ENCODE results near the gene KCTD2. TPM values are rescaled to one million over a fixed set of nuclear protein-coding genes. Genes with fewer than 3 reads are reported as not detected.

The KCTD2 gene
- total and polyA plus RNA-seq, 2 of the 13 experiments (the other 11 are each of a cell fraction or from before 2014, with no cell fraction given): 28.3 to 32.6 TPM

DNA sequence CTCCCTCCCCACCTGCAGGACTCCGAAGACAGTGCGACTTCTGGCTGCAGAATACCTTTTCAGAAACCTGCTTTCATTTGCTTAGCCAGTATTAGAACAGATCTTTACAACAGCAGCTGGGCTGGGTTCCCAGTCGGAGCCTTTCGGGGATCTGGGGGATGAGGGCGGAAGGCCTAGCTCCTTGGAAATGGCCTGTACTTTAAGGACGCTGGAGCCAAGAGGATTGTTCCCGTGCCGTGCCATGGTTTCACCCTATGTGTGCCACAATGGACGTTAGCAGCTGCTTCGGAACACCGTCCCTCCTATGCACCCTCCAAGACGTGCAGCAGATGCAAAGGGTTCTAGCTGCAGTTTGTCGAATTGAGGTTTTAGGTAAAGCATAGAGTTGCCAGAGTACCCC, 16.2 kb downstream of the KCTD2 start:
- ChIA-PET CTCF (ENCODE audit: low intra/inter-chr PET ratio, low total read pairs) (no interaction called here), POLR2A (interaction anchor here (0.9 to 1.2 kb wide), 3 partner anchors 14 to 31 kb away, joined by 3 read pairs; no protein-coding TSS in a partner anchor)
- WGBS (ENCODE audit: low lambda C conversion rate): 89% methylated on average over 13 of the region's 13 CpGs
- FAIRE-seq (no peak), ATAC-seq (no peak), DNase-seq (ENCODE audit: low spot score) (no peak)
- no TSS peak for BruUV-seq (replicated peaks)
- Histone ChIP-seq H3K79me2 (ENCODE audit: insufficient read depth, low read length) (no peaks in the 10 kb centered on the region), H3K4me1 (ENCODE audit: insufficient read depth, low read length) (0 out of 2 replicates have a peak, but pooled peaks cover 5% of the 10 kb centered on the region), H3K27me3 (ENCODE audit: control insufficient read depth in 1 of 2, insufficient read depth in 2 of 2, low read length in 2 of 2) (no peaks in the 10 kb centered on the region), H4K20me1 (ENCODE audit: insufficient read depth, low read length) (no peaks in the 10 kb centered on the region), H3K36me3 (replicated peaks in 1 of 2; ENCODE audit: control insufficient read depth in 1 of 2, insufficient read depth in 2 of 2, low read length in 2 of 2) (peaks cover 25 to 53% of the 10 kb centered on the region in 2 experiments), H3K4me2 (ENCODE audit: low read depth, low read length) (no peak overlapping the region), H3K27ac (ENCODE audit: extremely low read length, insufficient read depth, low read length) (no peak overlapping the region), H2AFZ (ENCODE audit: low read length) (no peak overlapping the region), H3K4me3 (replicated peaks in 1 of 3; ENCODE audit: insufficient read depth in 1 of 3, low read depth in 2 of 3, low read length in 3 of 3) (no peak overlapping the region), H3K9me3 (ENCODE audit: low read length) (no peaks in the 10 kb centered on the region), H3K9ac (ENCODE audit: insufficient read depth, low read depth, low read length) (no peak overlapping the region)
- in situ Hi-C loops (cut with HindIII; ENCODE audit: extremely low pct_ligation_motif_present, low pct_unique_long_range_greater_than_20kb): no loop called here
- TF ChIP-seq ZNF546 (CRISPR knock-in tag; conservative IDR thresholded peaks at IDR 0.05) (no peak), SIN3A (IDR thresholded peaks at IDR 0.05; ENCODE audit: borderline replicate concordance, low read depth, low read length) (no peak), JUNB (CRISPR knock-in tag; IDR thresholded peaks at IDR 0.05; ENCODE audit: borderline replicate concordance) (no peak), ZNF569 (CRISPR knock-in tag; IDR thresholded peaks at IDR 0.05; ENCODE audit: borderline replicate concordance) (no peak), MAZ (IDR thresholded peaks at IDR 0.05; ENCODE audit: borderline replicate concordance, low read depth, low read length) (no peak), MAZ (CRISPR knock-in tag; IDR thresholded peaks at IDR 0.05; ENCODE audit: low read depth) (no peak), NR1H2 (CRISPR knock-in tag; IDR thresholded peaks at IDR 0.05; ENCODE audit: borderline replicate concordance, low read depth) (no peak), ATM (IDR thresholded peaks at IDR 0.05; ENCODE audit: borderline replicate concordance) (no peak), ZNF678 (CRISPR knock-in tag; IDR thresholded peaks at IDR 0.05) (no peak), MED1 (CRISPR knock-in tag; IDR thresholded peaks at IDR 0.05) (no peak), ZNF780A (CRISPR knock-in tag; IDR thresholded peaks at IDR 0.05) (no peak), NFATC3 (CRISPR knock-in tag; IDR thresholded peaks at IDR 0.05) (no peak)
- TF ChIP-seq, protein P1, sequence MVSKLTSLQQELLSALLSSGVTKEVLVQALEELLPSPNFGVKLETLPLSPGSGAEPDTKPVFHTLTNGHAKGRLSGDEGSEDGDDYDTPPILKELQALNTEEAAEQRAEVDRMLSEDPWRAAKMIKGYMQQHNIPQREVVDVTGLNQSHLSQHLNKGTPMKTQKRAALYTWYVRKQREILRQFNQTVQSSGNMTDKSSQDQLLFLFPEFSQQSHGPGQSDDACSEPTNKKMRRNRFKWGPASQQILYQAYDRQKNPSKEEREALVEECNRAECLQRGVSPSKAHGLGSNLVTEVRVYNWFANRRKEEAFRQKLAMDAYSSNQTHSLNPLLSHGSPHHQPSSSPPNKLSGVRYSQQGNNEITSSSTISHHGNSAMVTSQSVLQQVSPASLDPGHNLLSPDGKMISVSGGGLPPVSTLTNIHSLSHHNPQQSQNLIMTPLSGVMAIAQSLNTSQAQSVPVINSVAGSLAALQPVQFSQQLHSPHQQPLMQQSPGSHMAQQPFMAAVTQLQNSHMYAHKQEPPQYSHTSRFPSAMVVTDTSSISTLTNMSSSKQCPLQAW (CRISPR knock-in tag; IDR thresholded peaks at IDR 0.05): no peak
- intact Hi-C loops (cut with micrococcal nuclease; ENCODE audit: unreplicated experiment): no loop called here

All from HepG2 (cell line).